WI38 (cell line): Measurements from ENCODE around the gene BTBD9.
"Not testable (repeated sequence)": the region's sequence is repeated elsewhere in the genome, so short reads cannot be mapped to it uniquely, and the experiment has no call there.

Experiments used
- H3K4me3 ChIP-seq: 2 replicates; pipeline ENCODE4 v1.5.1; 2011; ENCODE audit warnings: low read depth, mild to moderate bottlenecking, control low read depth, low read length
- CTCF ChIP-seq: IDR thresholded peaks from 2 replicates; pipeline ENCODE4 v1.5.1; 2012; ENCODE audit warnings: low read depth, mild to moderate bottlenecking, control low read depth, low read length

Gene BTBD9

GRCh38 chr6:38434051-38434450, 205.7 kb downstream of the BTBD9 start:
- no peak overlapping the region for H3K4me3 ChIP-seq
- TF ChIP-seq CTCF, result no peak

DNA sequence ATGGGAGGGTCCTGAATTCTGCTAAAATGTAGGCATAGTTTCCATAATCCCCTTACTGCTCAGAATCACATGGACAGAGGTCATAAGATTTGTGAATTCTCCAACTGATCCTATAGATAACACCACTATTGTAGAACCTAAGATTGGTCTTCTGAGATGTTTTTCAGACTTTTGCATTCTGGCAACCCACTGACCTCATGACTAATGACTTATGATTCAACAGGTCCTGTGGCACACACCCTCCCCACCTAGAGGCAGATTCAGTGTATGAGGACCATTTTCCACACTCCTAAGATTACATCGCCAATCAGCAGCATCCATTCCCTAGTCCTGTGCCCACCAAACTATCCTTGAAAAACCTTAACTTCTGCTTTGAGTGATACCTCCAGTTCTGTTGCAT, 207.2 kb downstream of the BTBD9 start:
- no peak overlapping the region for H3K4me3 ChIP-seq
- TF ChIP-seq CTCF, result no peak

- H3K4me3 ChIP-seq, result no peak overlapping the region
- no peak for TF ChIP-seq CTCF
Observed at GRCh38 chr6:38432079-38432478, 207.7 kb downstream of the BTBD9 start.

GRCh38 chr6:38429546-38429945, 210.2 kb downstream of the BTBD9 start:
- TF ChIP-seq CTCF, result no peak
- H3K4me3 ChIP-seq, result no peak overlapping the region

GRCh38 chr6:38427492-38428210, 212.1 kb downstream of the BTBD9 start:
- TF ChIP-seq CTCF, result no peak
- no peak overlapping the region for H3K4me3 ChIP-seq

- H3K4me3 ChIP-seq, result not testable (repeated sequence)
Observed at GRCh38 chr6:38425788-38426488, 213.8 kb downstream of the BTBD9 start.

GRCh38 chr6:38423746-38424145, 216.0 kb downstream of the BTBD9 start:
- no peak for TF ChIP-seq CTCF
- H3K4me3 ChIP-seq, result no peak overlapping the region
